Activated naive CD8-positive, alpha-beta T cell treated with anti-CD3 and anti-CD28 coated beads, Interleukin-2, amount 50 U/mL, for 24 hours (primary cell): ENCODE data around the gene PCDHB14.
"Not testable (repeated sequence)": the region's sequence is repeated elsewhere in the genome, so short reads cannot be mapped to it uniquely, and the experiment has no call there.

Experiments
- ATAC-seq: fragments of 150-1000 bp; cut with Tn5 transposase; one replicate; pipeline ENCODE4 v1.10.0; 2021
- DNase-seq: peaks from one replicate; pipeline ENCODE4 v3.0.0; 2021
- H3K27ac Mint-ChIP-seq: one replicate; pipeline ENCODE4 v1.8.0; 2021; ENCODE audit warnings: mild to moderate bottlenecking, mixed read lengths
- H3K27me3 Mint-ChIP-seq: one replicate; pipeline ENCODE4 v1.8.0; 2021; ENCODE audit warnings: mixed read lengths
- H3K36me3 Mint-ChIP-seq: one replicate; pipeline ENCODE4 v1.8.0; 2021; ENCODE audit warnings: low read depth, mixed read lengths
- H3K4me1 Mint-ChIP-seq: one replicate; pipeline ENCODE4 v1.8.0; 2021; ENCODE audit warnings: mixed read lengths
- H3K4me3 Mint-ChIP-seq: one replicate; pipeline ENCODE4 v1.8.0; 2021; ENCODE audit warnings: mild to moderate bottlenecking, moderate library complexity, mixed read lengths
- H3K9me3 Mint-ChIP-seq: one replicate; pipeline ENCODE4 v1.8.0; 2021; ENCODE audit warnings: mixed read lengths

Gene PCDHB14

GRCh38 chr5:141234109-141234667 lies 11.0 kb downstream of the PCDHB14 start:
- Mint-ChIP-seq H3K27ac (no peak overlapping the region), H3K9me3 (peaks cover 40% of the 10 kb centered on the region), H3K36me3 (peaks cover 13% of the 10 kb centered on the region), H3K27me3 (peaks cover 36% of the 10 kb centered on the region), H3K4me3 (no peak overlapping the region), H3K4me1 (no peaks in the 10 kb centered on the region)
- no peak for ATAC-seq
- no peak for DNase-seq

GRCh38 chr5:141235922-141236321 lies 12.8 kb downstream of the PCDHB14 start:
- H3K4me3 Mint-ChIP-seq, DNase-seq, H3K27ac Mint-ChIP-seq, ATAC-seq, H3K4me1 Mint-ChIP-seq: not testable (repeated sequence)
- peaks cover 56% of the 10 kb centered on the region for H3K9me3 Mint-ChIP-seq
- H3K36me3 Mint-ChIP-seq: peaks cover 18% of the 10 kb centered on the region
- H3K27me3 Mint-ChIP-seq: peaks cover 49% of the 10 kb centered on the region

GRCh38 chr5:141236516-141237313 lies 13.6 kb downstream of the PCDHB14 start:
- H3K27me3 Mint-ChIP-seq: peaks cover 52% of the 10 kb centered on the region
- H3K9me3 Mint-ChIP-seq: peaks cover 52% of the 10 kb centered on the region
- no peak for ATAC-seq

DNA sequence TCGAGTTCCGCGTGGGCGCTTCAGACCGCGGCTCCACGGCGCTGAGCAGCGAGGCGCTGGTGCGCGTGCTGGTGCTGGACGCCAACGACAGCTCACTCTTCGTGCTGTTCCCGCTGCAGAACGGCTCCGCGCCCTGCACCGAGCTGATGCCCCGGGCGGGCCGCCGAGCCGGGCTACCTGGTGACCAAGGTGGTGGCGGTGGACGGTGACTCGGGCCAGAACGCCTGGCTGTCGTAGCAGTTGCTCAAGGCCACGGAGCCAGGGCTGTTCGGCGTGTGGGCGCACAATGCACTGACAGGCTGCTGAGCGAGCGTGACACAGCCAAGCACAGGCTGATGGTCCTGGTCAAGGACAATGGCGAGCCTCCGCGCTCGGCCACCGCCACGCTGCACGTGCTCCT lies 18.4 kb downstream of the PCDHB14 start:
- ATAC-seq (no peak), DNase-seq (no peak)
- peaks cover 27% of the 10 kb centered on the region for H3K36me3 Mint-ChIP-seq
- no peak overlapping the region for H3K27ac Mint-ChIP-seq
- no peak overlapping the region for H3K4me3 Mint-ChIP-seq
- H3K4me1 Mint-ChIP-seq: no peaks in the 10 kb centered on the region
- H3K9me3 Mint-ChIP-seq: peaks cover 68% of the 10 kb centered on the region
- H3K27me3 Mint-ChIP-seq: peaks cover 65% of the 10 kb centered on the region

More at GRCh38 chr5:141236516-141237313, 13.6 kb downstream of the PCDHB14 start:
- Mint-ChIP-seq H3K27ac (no peak overlapping the region), H3K36me3 (peaks cover 20% of the 10 kb centered on the region), H3K4me1 (no peaks in the 10 kb centered on the region), H3K4me3 (no peak overlapping the region)
- DNase-seq: no peak

DNA sequence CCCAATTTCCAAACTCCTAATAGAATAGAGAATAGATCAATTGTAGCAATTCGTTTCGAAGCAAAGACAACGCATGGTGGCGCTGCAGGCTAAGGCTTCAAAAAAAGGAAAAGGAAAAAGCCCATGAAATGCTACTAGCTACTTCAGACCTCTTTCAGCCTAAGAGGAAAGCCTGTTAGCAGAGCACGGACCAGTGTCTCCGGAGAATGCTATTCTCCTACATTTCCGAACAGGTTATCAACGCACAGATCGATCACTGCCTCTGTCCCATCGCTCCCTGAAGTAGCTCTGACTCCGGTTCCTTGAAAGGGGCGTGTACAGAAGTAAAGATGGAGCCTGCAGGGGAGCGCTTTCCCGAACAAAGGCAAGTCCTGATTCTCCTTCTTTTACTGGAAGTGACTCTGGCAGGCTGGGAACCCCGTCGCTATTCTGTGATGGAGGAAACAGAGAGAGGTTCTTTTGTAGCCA lies 22.1 kb downstream of the PCDHB14 start, which contains the start of gene PCDHB15:
TSS of gene PCDHB15 (plus strand) at position 146 of the 468 bp plus-strand sequence. CDS start at position 330, 184 bp downstream.
- H3K4me3 Mint-ChIP-seq: no peak within 1 kb of the TSS
- no peaks in the 10 kb centered on the region for H3K4me1 Mint-ChIP-seq
- peaks cover 29% of the 10 kb centered on the region for H3K36me3 Mint-ChIP-seq
- DNase-seq (no peak), ATAC-seq (no peak)
- peaks cover 46% of the 10 kb centered on the region for H3K27me3 Mint-ChIP-seq
- no peak within 1 kb of the TSS for H3K27ac Mint-ChIP-seq
- H3K9me3 Mint-ChIP-seq: peaks cover 70% of the 10 kb centered on the region

GRCh38 chr5:141246971-141247370 lies 23.8 kb downstream of the PCDHB14 start:
- ATAC-seq, H3K27ac Mint-ChIP-seq, H3K4me3 Mint-ChIP-seq, H3K4me1 Mint-ChIP-seq, DNase-seq: not testable (repeated sequence)
- peaks cover 20% of the 10 kb centered on the region for H3K36me3 Mint-ChIP-seq
- peaks cover 72% of the 10 kb centered on the region for H3K9me3 Mint-ChIP-seq
- peaks cover 36% of the 10 kb centered on the region for H3K27me3 Mint-ChIP-seq

GRCh38 chr5:141247434-141247833 lies 24.3 kb downstream of the PCDHB14 start:
- Mint-ChIP-seq H3K27me3 (peaks cover 34% of the 10 kb centered on the region), H3K36me3 (peaks cover 20% of the 10 kb centered on the region), H3K9me3 (peaks cover 75% of the 10 kb centered on the region)
- not testable (repeated sequence) for H3K4me1 Mint-ChIP-seq, ATAC-seq, DNase-seq, H3K4me3 Mint-ChIP-seq, H3K27ac Mint-ChIP-seq

GRCh38 chr5:141250576-141250975 lies 27.4 kb downstream of the PCDHB14 start:
- no peaks in the 10 kb centered on the region for H3K4me1 Mint-ChIP-seq

GRCh38 chr5:141258464-141258863 lies 35.3 kb downstream of the PCDHB14 start:
- H3K36me3 Mint-ChIP-seq: peaks cover 52% of the 10 kb centered on the region
- no peak overlapping the region for H3K27ac Mint-ChIP-seq
- H3K27me3 Mint-ChIP-seq: no peaks in the 10 kb centered on the region
- H3K9me3 Mint-ChIP-seq: peaks cover 79% of the 10 kb centered on the region
- H3K4me1 Mint-ChIP-seq: no peaks in the 10 kb centered on the region
- H3K4me3 Mint-ChIP-seq: no peak overlapping the region
- no peak for DNase-seq
- ATAC-seq: no peak

More at GRCh38 chr5:141250576-141250975, 27.4 kb downstream of the PCDHB14 start:
- H3K36me3 Mint-ChIP-seq: peaks cover 18% of the 10 kb centered on the region
- peaks cover 74% of the 10 kb centered on the region for H3K9me3 Mint-ChIP-seq
- H3K27me3 Mint-ChIP-seq: peaks cover 10% of the 10 kb centered on the region
- DNase-seq: no peak
- H3K27ac Mint-ChIP-seq: no peak overlapping the region
- no peak overlapping the region for H3K4me3 Mint-ChIP-seq
- ATAC-seq: no peak

DNA sequence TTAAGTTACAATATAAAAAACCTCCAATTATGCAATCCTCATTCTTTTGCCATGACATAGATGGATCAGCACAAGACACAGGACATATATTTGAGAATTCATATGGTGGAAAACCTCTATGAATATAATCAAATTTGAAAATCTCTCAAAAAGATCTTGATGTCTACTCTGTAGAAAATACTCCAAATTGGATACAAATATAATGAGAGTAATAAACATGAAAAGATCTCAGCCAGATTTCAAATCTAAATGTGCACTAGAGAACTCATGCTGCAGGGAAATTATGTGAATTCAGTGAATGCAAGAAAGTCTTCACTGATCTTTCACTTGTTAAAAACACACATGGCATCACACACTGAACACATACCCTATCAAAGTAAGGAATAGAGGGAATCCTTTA lies 35.8 kb downstream of the PCDHB14 start:
- Mint-ChIP-seq H3K27ac (no peak overlapping the region), H3K4me1 (no peaks in the 10 kb centered on the region), H3K9me3 (peaks cover 77% of the 10 kb centered on the region), H3K36me3 (peaks cover 54% of the 10 kb centered on the region), H3K27me3 (no peaks in the 10 kb centered on the region), H3K4me3 (no peak overlapping the region)
- DNase-seq: no peak
- no peak for ATAC-seq

- no peak for ATAC-seq
- Mint-ChIP-seq H3K27ac (no peak overlapping the region), H3K27me3 (no peaks in the 10 kb centered on the region), H3K36me3 (peaks cover 54% of the 10 kb centered on the region), H3K9me3 (peaks cover 74% of the 10 kb centered on the region), H3K4me3 (no peak overlapping the region), H3K4me1 (no peaks in the 10 kb centered on the region)
- no peak for DNase-seq
Measured at GRCh38 chr5:141260458-141261237, 37.5 kb downstream of the PCDHB14 start.

GRCh38 chr5:141261238-141261546 lies 38.0 kb downstream of the PCDHB14 start:
- Mint-ChIP-seq H3K9me3 (peaks cover 74% of the 10 kb centered on the region), H3K27me3 (no peaks in the 10 kb centered on the region), H3K36me3 (peaks cover 55% of the 10 kb centered on the region), H3K4me3 (no peak overlapping the region), H3K27ac (no peak overlapping the region), H3K4me1 (no peaks in the 10 kb centered on the region)
- no peak for ATAC-seq
- no peak for DNase-seq

DNA sequence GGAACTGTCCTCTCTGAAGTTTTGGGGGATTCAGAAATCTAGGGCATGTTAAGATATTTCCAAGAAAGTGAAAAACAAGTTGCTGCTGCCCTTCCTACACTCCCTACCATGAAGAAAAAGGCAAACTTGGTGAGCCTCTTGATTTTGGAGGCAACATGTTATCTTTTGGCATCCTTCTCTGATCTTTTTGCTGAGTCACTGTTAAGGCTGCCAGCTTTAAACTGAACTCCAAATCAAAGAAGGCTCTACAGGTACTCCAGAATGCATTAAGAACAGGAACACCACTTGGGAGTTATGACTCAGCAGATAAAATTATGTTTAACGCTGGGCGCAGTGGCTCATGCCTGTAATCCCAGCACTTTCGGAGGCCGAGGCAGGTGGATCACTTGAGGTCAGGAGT lies 46.1 kb downstream of the PCDHB14 start:
- Mint-ChIP-seq H3K36me3 (peaks cover 44% of the 10 kb centered on the region), H3K9me3 (peaks cover 71% of the 10 kb centered on the region), H3K4me3 (no peak overlapping the region), H3K27me3 (no peaks in the 10 kb centered on the region), H3K27ac (no peak overlapping the region), H3K4me1 (no peaks in the 10 kb centered on the region)
- ATAC-seq (no peak), DNase-seq (no peak)

DNA sequence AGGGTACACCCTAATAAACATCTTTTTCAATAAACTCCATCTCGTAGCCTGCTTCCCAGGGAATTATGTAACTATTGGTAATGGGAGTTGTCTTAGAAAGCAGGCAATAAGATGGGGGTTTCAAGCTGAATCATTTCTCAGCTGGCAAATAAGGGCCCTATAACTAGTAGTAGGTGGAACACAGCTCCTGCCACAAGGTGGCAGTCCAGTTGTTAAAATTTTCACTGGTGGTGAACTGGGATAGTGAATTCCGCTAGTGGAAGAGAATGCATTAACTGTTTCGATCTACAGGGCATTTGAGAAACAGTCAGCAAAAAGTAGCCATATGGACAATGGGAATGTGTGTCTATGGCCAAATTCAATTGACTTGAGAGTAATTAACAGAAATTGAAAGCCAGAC lies 49.8 kb downstream of the PCDHB14 start:
- Mint-ChIP-seq H3K4me1 (no peaks in the 10 kb centered on the region), H3K27ac (no peak overlapping the region), H3K9me3 (peaks cover 65% of the 10 kb centered on the region), H3K4me3 (no peak overlapping the region), H3K27me3 (no peaks in the 10 kb centered on the region), H3K36me3 (peaks cover 30% of the 10 kb centered on the region)
- ATAC-seq (no peak), DNase-seq (no peak)
